H1 (cell line): ENCODE measurements around the gene TP53BP2. TPM values are rescaled to one million over a fixed set of nuclear protein-coding genes. Genes with fewer than 3 reads are reported as not detected.

Experiments
- GABPA ChIP-seq: IDR thresholded peaks from 2 replicates; pipeline ENCODE4 v1.6.1; 2011; ENCODE audit warnings: mild to moderate bottlenecking, low read length, moderate library complexity, borderline replicate concordance; ENCODE audit not compliant: insufficient read depth
- GTF2F1 ChIP-seq: IDR thresholded peaks from 2 replicates; pipeline ENCODE4 v1.6.1; 2012; ENCODE audit warnings: low read depth, low read length, improper control_type of control experiment, borderline replicate concordance
- JUND ChIP-seq: IDR thresholded peaks from 2 replicates; pipeline ENCODE4 v1.6.1; 2011; ENCODE audit warnings: mild to moderate bottlenecking, improper control_type of control experiment, low read length
- NRF1 ChIP-seq: IDR thresholded peaks from 2 replicates; pipeline ENCODE4 v1.6.1; 2011; ENCODE audit warnings: mild to moderate bottlenecking, low read depth, low read length, improper control_type of control experiment
- POLR2A ChIP-seq, 2 experiments: IDR thresholded peaks; 1 replicate in 1 of 2; 2 replicates in 1 of 2; pipeline ENCODE4 v1.6.1; 2011; ENCODE audit warnings: low read depth in 2 of 2, low read length in 2 of 2, mild to moderate bottlenecking in 2 of 2; ENCODE audit errors: control extremely low read depth in 1 of 2
- RNF2 ChIP-seq: fragments of 200-900, 300-1000 bp; sonication (generic); IDR thresholded peaks from 2 replicates; pipeline ENCODE4 v1.7.1; 2016; ENCODE audit warnings: borderline replicate concordance, low read depth, mild to moderate bottlenecking, antibody characterized with exemption, low read length; ENCODE audit not compliant: poor library complexity, severe bottlenecking; ENCODE audit errors: missing control alignments
- SAP30 ChIP-seq: fragments of 300-600 bp; sonication (generic); IDR thresholded peaks from 2 replicates; pipeline ENCODE4 v1.7.1; 2012; ENCODE audit warnings: low read length, moderate library complexity, mild to moderate bottlenecking, inconsistent platforms; ENCODE audit not compliant: insufficient read depth, insufficient replicate concordance
- polyA plus RNA-seq, 7 experiments: library from polyadenylated mRNA; depleted of rRNA in 3 of 7; stranded (reverse) in 5 of 7; unstranded in 2 of 7; fragments of >200 nt in 5 of 7; fragments of 200-250 nt in 2 of 7; gene quantifications; 1 replicate in 5 of 7; 2 replicates in 1 of 7; 4 replicates in 1 of 7; pipeline versions ENCODE4 v1.2.1 to v1.2.3, GENCODE V29; 2011 to 2013; ENCODE audit warnings: missing spikeins in 2 of 7, mixed read lengths in 2 of 7
- total RNA-seq: library from RNA; stranded (reverse); fragmentation: NEBNext Ultra II Directional; extraction: Animal tissue kit (Norgen Biotek cat#: 25700); gene quantifications from 2 replicates; pipeline ENCODE4 v1.2.1, GENCODE V29; 2021

The TP53BP2 gene
- total and polyA plus RNA-seq, 2 of the 8 experiments (the other 6 are each of a cell fraction or from before 2014, with no cell fraction given), result 18.0 to 38.7 TPM

- TF ChIP-seq POLR2A (IDR thresholded peaks at IDR 0.05; ENCODE audit: control extremely low read depth in 1 of 2, low read depth in 2 of 2, low read length in 2 of 2) (no peak), JUND (no peak), SAP30 (no peak), NRF1 (no peak), GABPA (no peak), RNF2 (no peak), GTF2F1 (no peak)
- TF ChIP-seq, all 59 proteins: peak for 0
Observed at GRCh38 chr1:223873044-223873443, 27.3 kb upstream of the TP53BP2 start (continued).
